ENCODE results near the gene HDAC4.

DNA sequence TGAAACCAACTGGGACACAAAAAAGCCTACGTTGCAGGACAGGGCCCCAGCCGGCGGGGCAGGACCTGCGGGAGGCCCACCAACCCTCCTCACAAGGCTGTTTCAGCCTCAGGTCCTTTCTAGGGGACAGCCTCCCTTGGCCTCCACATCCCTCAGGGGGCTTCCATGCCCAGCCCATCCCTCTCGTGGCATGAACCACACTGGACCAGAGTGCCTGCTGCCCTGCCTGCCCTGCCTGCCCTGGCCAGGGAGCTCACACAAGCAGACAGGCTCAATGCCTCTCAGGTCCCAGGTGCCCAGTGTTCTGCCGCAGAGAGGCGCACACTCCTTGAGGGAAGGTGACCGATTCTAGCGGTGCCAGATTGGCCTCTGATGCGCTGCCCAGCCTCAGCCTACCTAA is 57.4 kb downstream of the HDAC4 start:
- TF ChIP-seq, protein P1, sequence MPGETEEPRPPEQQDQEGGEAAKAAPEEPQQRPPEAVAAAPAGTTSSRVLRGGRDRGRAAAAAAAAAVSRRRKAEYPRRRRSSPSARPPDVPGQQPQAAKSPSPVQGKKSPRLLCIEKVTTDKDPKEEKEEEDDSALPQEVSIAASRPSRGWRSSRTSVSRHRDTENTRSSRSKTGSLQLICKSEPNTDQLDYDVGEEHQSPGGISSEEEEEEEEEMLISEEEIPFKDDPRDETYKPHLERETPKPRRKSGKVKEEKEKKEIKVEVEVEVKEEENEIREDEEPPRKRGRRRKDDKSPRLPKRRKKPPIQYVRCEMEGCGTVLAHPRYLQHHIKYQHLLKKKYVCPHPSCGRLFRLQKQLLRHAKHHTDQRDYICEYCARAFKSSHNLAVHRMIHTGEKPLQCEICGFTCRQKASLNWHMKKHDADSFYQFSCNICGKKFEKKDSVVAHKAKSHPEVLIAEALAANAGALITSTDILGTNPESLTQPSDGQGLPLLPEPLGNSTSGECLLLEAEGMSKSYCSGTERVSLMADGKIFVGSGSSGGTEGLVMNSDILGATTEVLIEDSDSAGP (CRISPR knock-in tag; IDR thresholded peaks at IDR 0.05): no peak
- TF ChIP-seq PURB (CRISPR knock-in tag; IDR thresholded peaks at IDR 0.05; ENCODE audit: low read depth) (no peak), ZNF785 (CRISPR knock-in tag; IDR thresholded peaks at IDR 0.05) (no peak), RCOR1 (IDR thresholded peaks at IDR 0.05; ENCODE audit: borderline replicate concordance in 1 of 2, low read depth in 2 of 2, low read length in 2 of 2) (no peak), ETV1 (tag; conservative IDR thresholded peaks at IDR 0.05; ENCODE audit: low read depth) (no peak), EGR1 (conservative IDR thresholded peaks at IDR 0.05) (no peak), GABPA (tag; conservative IDR thresholded peaks at IDR 0.05; ENCODE audit: low read depth) (no peak), POLR2AphosphoS5 (IDR thresholded peaks at IDR 0.05; ENCODE audit: control insufficient read depth, insufficient read depth, low read depth, low read length) (no peak), ZFP36 (IDR thresholded peaks at IDR 0.05; ENCODE audit: low read depth, low read length, partially characterized antibody) (no peak), ZNF561 (CRISPR knock-in tag; conservative IDR thresholded peaks at IDR 0.05) (no peak), MCM5 (IDR thresholded peaks at IDR 0.05; ENCODE audit: low read depth) (no peak)
- TF ChIP-seq, protein P2, sequence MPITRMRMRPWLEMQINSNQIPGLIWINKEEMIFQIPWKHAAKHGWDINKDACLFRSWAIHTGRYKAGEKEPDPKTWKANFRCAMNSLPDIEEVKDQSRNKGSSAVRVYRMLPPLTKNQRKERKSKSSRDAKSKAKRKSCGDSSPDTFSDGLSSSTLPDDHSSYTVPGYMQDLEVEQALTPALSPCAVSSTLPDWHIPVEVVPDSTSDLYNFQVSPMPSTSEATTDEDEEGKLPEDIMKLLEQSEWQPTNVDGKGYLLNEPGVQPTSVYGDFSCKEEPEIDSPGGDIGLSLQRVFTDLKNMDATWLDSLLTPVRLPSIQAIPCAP (CRISPR knock-in tag; IDR thresholded peaks at IDR 0.05; ENCODE audit: borderline replicate concordance): no peak
- TF ChIP-seq, protein P3, sequence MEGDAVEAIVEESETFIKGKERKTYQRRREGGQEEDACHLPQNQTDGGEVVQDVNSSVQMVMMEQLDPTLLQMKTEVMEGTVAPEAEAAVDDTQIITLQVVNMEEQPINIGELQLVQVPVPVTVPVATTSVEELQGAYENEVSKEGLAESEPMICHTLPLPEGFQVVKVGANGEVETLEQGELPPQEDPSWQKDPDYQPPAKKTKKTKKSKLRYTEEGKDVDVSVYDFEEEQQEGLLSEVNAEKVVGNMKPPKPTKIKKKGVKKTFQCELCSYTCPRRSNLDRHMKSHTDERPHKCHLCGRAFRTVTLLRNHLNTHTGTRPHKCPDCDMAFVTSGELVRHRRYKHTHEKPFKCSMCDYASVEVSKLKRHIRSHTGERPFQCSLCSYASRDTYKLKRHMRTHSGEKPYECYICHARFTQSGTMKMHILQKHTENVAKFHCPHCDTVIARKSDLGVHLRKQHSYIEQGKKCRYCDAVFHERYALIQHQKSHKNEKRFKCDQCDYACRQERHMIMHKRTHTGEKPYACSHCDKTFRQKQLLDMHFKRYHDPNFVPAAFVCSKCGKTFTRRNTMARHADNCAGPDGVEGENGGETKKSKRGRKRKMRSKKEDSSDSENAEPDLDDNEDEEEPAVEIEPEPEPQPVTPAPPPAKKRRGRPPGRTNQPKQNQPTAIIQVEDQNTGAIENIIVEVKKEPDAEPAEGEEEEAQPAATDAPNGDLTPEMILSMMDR (IDR thresholded peaks at IDR 0.05 in 2 of 3, conservative IDR thresholded peaks at IDR 0.05 in 1 of 3; ENCODE audit: insufficient read depth in 2 of 3, low read depth in 1 of 3, low read length in 3 of 3): no peak
